Kidney tubule cell (primary cell): Measurements from ENCODE around the gene DISP1.
"Not testable (repeated sequence)": the region's sequence is repeated elsewhere in the genome, so short reads cannot be mapped to it uniquely, and the experiment has no call there.

Source experiments
- DNase-seq: peaks from one replicate; pipeline ENCODE4 v3.0.0-alpha.2; 2018; ENCODE audit warnings: low spot score

Gene DISP1

GRCh38 chr1:222798116-222798515, 16.7 kb upstream of the DISP1 start:
- DNase-seq, result peak; percentile 92

- DNase-seq, result no peak
Measured at GRCh38 chr1:222798975-222799374, 15.9 kb upstream of the DISP1 start.

GRCh38 chr1:222801067-222801466, 13.8 kb upstream of the DISP1 start:
- no peak for DNase-seq

- DNase-seq, result no peak
Measured at GRCh38 chr1:222811671-222812070, 3.2 kb upstream of the DISP1 start.

GRCh38 chr1:222813866-222814535, 838 bp upstream of the DISP1 start:
- DNase-seq, result peak; percentile 40

GRCh38 chr1:222815440-222815765, 564 bp downstream of the DISP1 start:
- no peak for DNase-seq

- DNase-seq, result peak; percentile 95
Measured at GRCh38 chr1:222817529-222817928, 2.7 kb downstream of the DISP1 start.

GRCh38 chr1:222818171-222818570, 3.3 kb downstream of the DISP1 start:
- DNase-seq, result peak; percentile 57

GRCh38 chr1:222820171-222820712, 5.4 kb downstream of the DISP1 start:
- DNase-seq, result no peak

- no peak for DNase-seq
Measured at GRCh38 chr1:222821239-222821638, 6.4 kb downstream of the DISP1 start.

- DNase-seq, result no peak
Measured at GRCh38 chr1:222823695-222824094, 8.9 kb downstream of the DISP1 start.

- DNase-seq, result no peak
Measured at GRCh38 chr1:222824641-222825040, 9.8 kb downstream of the DISP1 start.

- DNase-seq, result no peak
Measured at GRCh38 chr1:222828939-222829338, 14.1 kb downstream of the DISP1 start.

- peak; percentile 27 for DNase-seq
Measured at GRCh38 chr1:222829868-222830267, 15.0 kb downstream of the DISP1 start.

GRCh38 chr1:222833356-222833876, 18.6 kb downstream of the DISP1 start:
- no peak for DNase-seq

GRCh38 chr1:222843469-222844410, 28.9 kb downstream of the DISP1 start:
- peak; percentile 87 for DNase-seq

GRCh38 chr1:222844411-222844779, 29.6 kb downstream of the DISP1 start:
- no peak for DNase-seq

- no peak for DNase-seq
Measured at GRCh38 chr1:222845763-222846162, 30.9 kb downstream of the DISP1 start.

- DNase-seq, result not testable (repeated sequence)
Measured at GRCh38 chr1:222850550-222850949, 35.7 kb downstream of the DISP1 start.

GRCh38 chr1:222852326-222852725, 37.5 kb downstream of the DISP1 start:
- peak; percentile 19 for DNase-seq

GRCh38 chr1:222861062-222861461, 46.2 kb downstream of the DISP1 start:
- DNase-seq, result no peak
